ENCODE results near the gene KIF26B. TPM values are rescaled to one million over a fixed set of nuclear protein-coding genes. Genes with fewer than 3 reads are reported as not detected.

KIF26B gene
- polyA plus RNA-seq, 1 donor (not counting 4 experiments of a cell fraction or from before 2014, with no cell fraction given) = 0.58 TPM

DNA sequence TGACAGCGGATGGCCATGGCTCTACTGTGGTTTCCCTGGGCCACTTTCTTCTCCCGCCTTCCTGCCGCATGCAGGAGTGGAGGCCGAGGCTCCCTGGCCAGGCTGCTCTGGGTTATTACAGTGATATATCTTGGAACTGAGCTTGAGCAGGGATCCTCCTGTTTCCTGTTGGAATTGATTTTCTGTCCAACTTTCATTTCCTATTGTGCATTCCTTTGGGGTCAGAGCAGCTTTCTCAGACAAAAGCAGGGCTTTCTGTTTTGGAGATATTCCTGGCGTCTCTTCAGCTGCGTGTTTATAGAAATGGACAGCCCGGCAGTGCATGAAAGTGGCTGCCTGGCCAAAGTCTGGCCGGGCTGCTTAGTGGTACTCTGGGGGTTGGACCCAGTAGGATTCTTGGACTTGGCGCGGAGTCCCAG lies 146.4 kb downstream of the KIF26B start:
- no peaks in the 10 kb centered on the region for H3K36me3 ChIP-seq (ENCODE audit: control insufficient read depth in 2 of 2, extremely low read depth in 1 of 2, insufficient read depth in 2 of 2, low read length in 2 of 2)
- no peak overlapping the region for H3K4me2 ChIP-seq (ENCODE audit: control insufficient read depth, extremely low read depth, insufficient read depth, low read depth, low read length)
- FAIRE-seq (no peak), DNase-seq (ENCODE audit: low read depth, low spot score) (no peak)
- H3K4me1 ChIP-seq (ENCODE audit: control insufficient read depth, extremely low read depth, insufficient read depth, low read length) = no peaks in the 10 kb centered on the region
- no peak overlapping the region for H2AFZ ChIP-seq (ENCODE audit: control insufficient read depth, low read length)
- no peaks in the 10 kb centered on the region for H4K20me1 ChIP-seq (ENCODE audit: control insufficient read depth, extremely low read depth, insufficient read depth, low read length)
- TF ChIP-seq, protein P1, sequence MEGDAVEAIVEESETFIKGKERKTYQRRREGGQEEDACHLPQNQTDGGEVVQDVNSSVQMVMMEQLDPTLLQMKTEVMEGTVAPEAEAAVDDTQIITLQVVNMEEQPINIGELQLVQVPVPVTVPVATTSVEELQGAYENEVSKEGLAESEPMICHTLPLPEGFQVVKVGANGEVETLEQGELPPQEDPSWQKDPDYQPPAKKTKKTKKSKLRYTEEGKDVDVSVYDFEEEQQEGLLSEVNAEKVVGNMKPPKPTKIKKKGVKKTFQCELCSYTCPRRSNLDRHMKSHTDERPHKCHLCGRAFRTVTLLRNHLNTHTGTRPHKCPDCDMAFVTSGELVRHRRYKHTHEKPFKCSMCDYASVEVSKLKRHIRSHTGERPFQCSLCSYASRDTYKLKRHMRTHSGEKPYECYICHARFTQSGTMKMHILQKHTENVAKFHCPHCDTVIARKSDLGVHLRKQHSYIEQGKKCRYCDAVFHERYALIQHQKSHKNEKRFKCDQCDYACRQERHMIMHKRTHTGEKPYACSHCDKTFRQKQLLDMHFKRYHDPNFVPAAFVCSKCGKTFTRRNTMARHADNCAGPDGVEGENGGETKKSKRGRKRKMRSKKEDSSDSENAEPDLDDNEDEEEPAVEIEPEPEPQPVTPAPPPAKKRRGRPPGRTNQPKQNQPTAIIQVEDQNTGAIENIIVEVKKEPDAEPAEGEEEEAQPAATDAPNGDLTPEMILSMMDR (optimal IDR thresholded peaks at IDR 0.05 in 1 of 3, IDR thresholded peaks at IDR 0.05 in 1 of 3, conservative IDR thresholded peaks at IDR 0.05 in 1 of 3; ENCODE audit: extremely low read depth in 1 of 3, insufficient read depth in 2 of 3, low read length in 3 of 3) = no peak
- H3K79me2 ChIP-seq (ENCODE audit: control insufficient read depth, insufficient read depth, low read length) = no peaks in the 10 kb centered on the region
- no peaks in the 10 kb centered on the region for H3K9me1 ChIP-seq (ENCODE audit: control insufficient read depth, extremely low read depth, insufficient read depth, low read length)
- H3K9ac ChIP-seq (ENCODE audit: control insufficient read depth, extremely low read depth, insufficient read depth, low read length) = no peak overlapping the region
- no peaks in the 10 kb centered on the region for H3K9me3 ChIP-seq (ENCODE audit: control insufficient read depth, low read depth, low read length)
- no peak overlapping the region for H3K27ac ChIP-seq (ENCODE audit: control insufficient read depth, insufficient read depth, low read length)
- dilution Hi-C loops (cut with MboI; ENCODE audit: extremely low pct_ligation_motif_present, low sequenced_read_pairs) = no loop called here
- no peak overlapping the region for H3K4me3 ChIP-seq (ENCODE audit: control insufficient read depth in 2 of 3, extremely low read depth in 1 of 3, insufficient read depth in 2 of 3, low read depth in 1 of 3, low read length in 3 of 3)
- no peaks in the 10 kb centered on the region for H3K27me3 ChIP-seq (ENCODE audit: control insufficient read depth, extremely low read depth, insufficient read depth, low read length)

DNA sequence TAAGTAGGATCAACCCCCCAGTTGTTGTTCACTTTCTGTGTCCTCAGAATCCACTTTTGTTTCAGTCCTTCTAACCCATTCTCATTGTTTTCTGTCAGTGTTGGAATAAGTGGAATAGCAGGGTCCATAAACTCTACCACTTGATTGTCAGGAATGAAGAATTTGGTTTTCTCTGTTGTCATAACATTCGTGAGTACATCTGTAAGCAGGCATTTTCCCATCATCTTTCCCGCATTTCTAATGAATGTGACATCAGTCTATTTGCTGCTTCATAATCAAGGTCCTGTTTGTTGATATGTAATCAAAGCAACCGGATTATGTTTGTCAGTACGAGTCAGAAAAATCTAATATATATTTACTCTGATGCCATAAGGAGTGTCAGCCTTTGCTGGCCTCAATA lies 147.1 kb downstream of the KIF26B start:
- H3K9me3 ChIP-seq (ENCODE audit: control insufficient read depth, low read depth, low read length) = no peaks in the 10 kb centered on the region
- no peak overlapping the region for H3K27ac ChIP-seq (ENCODE audit: control insufficient read depth, insufficient read depth, low read length)
- H3K36me3 ChIP-seq (ENCODE audit: control insufficient read depth in 2 of 2, extremely low read depth in 1 of 2, insufficient read depth in 2 of 2, low read length in 2 of 2) = no peaks in the 10 kb centered on the region
- TF ChIP-seq, protein P1 (optimal IDR thresholded peaks at IDR 0.05 in 1 of 3, IDR thresholded peaks at IDR 0.05 in 1 of 3, conservative IDR thresholded peaks at IDR 0.05 in 1 of 3; ENCODE audit: extremely low read depth in 1 of 3, insufficient read depth in 2 of 3, low read length in 3 of 3) = no peak
- no peak for TF ChIP-seq EZH2 (IDR thresholded peaks at IDR 0.05; ENCODE audit: low read length)
- no peak overlapping the region for H3K4me3 ChIP-seq (ENCODE audit: control insufficient read depth in 2 of 3, extremely low read depth in 1 of 3, insufficient read depth in 2 of 3, low read depth in 1 of 3, low read length in 3 of 3)
- H3K79me2 ChIP-seq (ENCODE audit: control insufficient read depth, insufficient read depth, low read length) = no peaks in the 10 kb centered on the region
- no peak overlapping the region for H2AFZ ChIP-seq (ENCODE audit: control insufficient read depth, low read length)
- no peaks in the 10 kb centered on the region for H4K20me1 ChIP-seq (ENCODE audit: control insufficient read depth, extremely low read depth, insufficient read depth, low read length)
- no peak overlapping the region for H3K9ac ChIP-seq (ENCODE audit: control insufficient read depth, extremely low read depth, insufficient read depth, low read length)
- H3K4me2 ChIP-seq (ENCODE audit: control insufficient read depth, extremely low read depth, insufficient read depth, low read depth, low read length) = no peak overlapping the region
- dilution Hi-C loops (cut with MboI; ENCODE audit: extremely low pct_ligation_motif_present, low sequenced_read_pairs) = no loop called here
- no peaks in the 10 kb centered on the region for H3K4me1 ChIP-seq (ENCODE audit: control insufficient read depth, extremely low read depth, insufficient read depth, low read length)
- FAIRE-seq (no peak), DNase-seq (ENCODE audit: low read depth, low spot score) (no peak)
- H3K9me1 ChIP-seq (ENCODE audit: control insufficient read depth, extremely low read depth, insufficient read depth, low read length) = no peaks in the 10 kb centered on the region
- H3K27me3 ChIP-seq (ENCODE audit: control insufficient read depth, extremely low read depth, insufficient read depth, low read length) = no peaks in the 10 kb centered on the region
